KMS-11 (cell line): ENCODE measurements around the gene MEGF8.

Experiments
- H2AFZ ChIP-seq: fragments of 200-600 bp; sonication (generic); 2 replicates; pipeline ENCODE4 v1.6.1; 2016; ENCODE audit warnings: antibody characterized with exemption, mixed run types, low read depth
- H3K27ac ChIP-seq: fragments of 200-600 bp; sonication (generic); 2 replicates; pipeline ENCODE4 v1.6.1; 2016; ENCODE audit warnings: mild to moderate bottlenecking, mixed run types
- H3K27me3 ChIP-seq: fragments of 200-600 bp; sonication (generic); 2 replicates; pipeline ENCODE4 v1.6.1; 2017; ENCODE audit warnings: mild to moderate bottlenecking, low read depth, mixed run types, moderate library complexity; ENCODE audit not compliant: insufficient read depth
- H3K36me3 ChIP-seq: fragments of 200-600 bp; sonication (generic); 2 replicates; pipeline ENCODE4 v1.6.1; 2017; ENCODE audit warnings: mild to moderate bottlenecking, mixed run types; ENCODE audit not compliant: insufficient read depth
- H3K4me1 ChIP-seq: fragments of 200-600 bp; sonication (generic); 2 replicates; pipeline ENCODE4 v1.6.1; 2016; ENCODE audit warnings: mild to moderate bottlenecking, low read depth, mixed run types; ENCODE audit not compliant: poor library complexity, severe bottlenecking
- H3K4me2 ChIP-seq: fragments of 200-600 bp; sonication (generic); 2 replicates; pipeline ENCODE4 v1.7.0; 2016; ENCODE audit warnings: mild to moderate bottlenecking, mixed run types
- H3K4me3 ChIP-seq: fragments of 200-600 bp; sonication (generic); IDR thresholded peaks from 2 replicates; pipeline ENCODE4 v1.6.1; 2017; ENCODE audit warnings: low read depth, low read length, mixed read lengths; ENCODE audit not compliant: insufficient read depth
- H3K79me2 ChIP-seq: fragments of 200-600 bp; sonication (generic); 2 replicates; pipeline ENCODE4 v1.6.1; 2016; ENCODE audit warnings: low read depth, mixed run types; ENCODE audit not compliant: insufficient read depth
- H3K9ac ChIP-seq: fragments of 200-600 bp; sonication (generic); 2 replicates; pipeline ENCODE4 v1.6.1; 2016; ENCODE audit warnings: mild to moderate bottlenecking, mixed run types
- H4K20me1 ChIP-seq: fragments of 200-600 bp; sonication (generic); 2 replicates; pipeline ENCODE4 v1.6.1; 2016; ENCODE audit warnings: mild to moderate bottlenecking, mixed run types; ENCODE audit not compliant: insufficient read depth
- CTCF ChIP-seq: fragments of 200-600 bp; sonication (generic); conservative IDR thresholded peaks from 2 replicates; pipeline ENCODE4 v1.6.1; 2017; ENCODE audit warnings: low read depth, mild to moderate bottlenecking, antibody characterized with exemption, low read length, moderate library complexity, mixed read lengths

The MEGF8 gene

GRCh38 chr19:42366673-42367072, 41.2 kb downstream of the MEGF8 start:
- Histone ChIP-seq H3K79me2 (no peaks in the 10 kb centered on the region), H3K27ac (no peak overlapping the region), H3K4me2 (no peak overlapping the region), H3K9ac (no peak overlapping the region), H3K4me3 (no peak overlapping the region), H4K20me1 (no peaks in the 10 kb centered on the region), H2AFZ (no peak overlapping the region), H3K27me3 (no peaks in the 10 kb centered on the region), H3K36me3 (no peaks in the 10 kb centered on the region), H3K4me1 (no peaks in the 10 kb centered on the region)
- TF ChIP-seq CTCF = no peak

- Histone ChIP-seq H3K4me3 (no peak overlapping the region), H3K9ac (no peak overlapping the region), H3K79me2 (no peaks in the 10 kb centered on the region), H3K4me1 (no peaks in the 10 kb centered on the region), H3K27ac (no peak overlapping the region), H3K27me3 (no peaks in the 10 kb centered on the region), H2AFZ (no peak overlapping the region), H3K36me3 (no peaks in the 10 kb centered on the region), H3K4me2 (no peak overlapping the region), H4K20me1 (no peaks in the 10 kb centered on the region)
- TF ChIP-seq CTCF = no peak
Observed at GRCh38 chr19:42367929-42368328, 42.5 kb downstream of the MEGF8 start.

GRCh38 chr19:42368360-42368759, 42.9 kb downstream of the MEGF8 start:
- H4K20me1 ChIP-seq = no peaks in the 10 kb centered on the region
- no peak for TF ChIP-seq CTCF
- H3K4me3 ChIP-seq = no peak overlapping the region
- H3K27me3 ChIP-seq = no peaks in the 10 kb centered on the region
- H3K27ac ChIP-seq = no peak overlapping the region
- no peak overlapping the region for H3K9ac ChIP-seq
- no peak overlapping the region for H3K4me2 ChIP-seq
- H3K4me1 ChIP-seq = no peaks in the 10 kb centered on the region
- H3K36me3 ChIP-seq = no peaks in the 10 kb centered on the region
- no peaks in the 10 kb centered on the region for H3K79me2 ChIP-seq
- H2AFZ ChIP-seq = no peak overlapping the region

GRCh38 chr19:42368765-42369164, 43.3 kb downstream of the MEGF8 start:
- H3K4me2 ChIP-seq = no peak overlapping the region
- no peak overlapping the region for H3K9ac ChIP-seq

More at GRCh38 chr19:42368765-42369164, 43.3 kb downstream of the MEGF8 start:
- Histone ChIP-seq H4K20me1 (no peaks in the 10 kb centered on the region), H2AFZ (no peak overlapping the region), H3K4me3 (no peak overlapping the region), H3K36me3 (no peaks in the 10 kb centered on the region), H3K27me3 (no peaks in the 10 kb centered on the region), H3K4me1 (no peaks in the 10 kb centered on the region), H3K27ac (no peak overlapping the region), H3K79me2 (no peaks in the 10 kb centered on the region)
- no peak for TF ChIP-seq CTCF
